Ovary (tissue), 9 donors: ENCODE measurements around the gene SLC25A43. TPM values are rescaled to one million over a fixed set of nuclear protein-coding genes. Genes with fewer than 3 reads are reported as not detected.

Experiments used
- DNase-seq, 5 donors: peaks; one replicate each; pipeline ENCODE4 v3.0.0-alpha.2; 2019 to 2020
- H3K27ac ChIP-seq, 2 donors: fragments of 200-600 bp; one replicate each; pipeline versions ENCODE4 v1.5.1 to v1.8.0; 2019 to 2022
- H3K27me3 ChIP-seq: fragments of 200-600 bp; one replicate; pipeline ENCODE4 v1.8.0; 2022
- H3K36me3 ChIP-seq: fragments of 200-600 bp; sonication (generic); one replicate; pipeline ENCODE4 v1.5.1; 2019
- H3K4me1 ChIP-seq: one replicate; pipeline ENCODE4 v1.8.1; 2013; ENCODE audit warnings: mild to moderate bottlenecking, moderate library complexity; ENCODE audit not compliant: insufficient read depth
- H3K4me3 ChIP-seq: fragments of 200-600 bp; sonication (generic); one replicate; pipeline ENCODE4 v1.5.1; 2017
- H3K9me3 ChIP-seq, 2 donors: fragments of 200-600 bp in 1 of 2; sonication (generic) in 1 of 2; one replicate each; pipeline versions ENCODE4 v1.5.1 to v1.8.1; 2013 to 2019; ENCODE audit warnings: mild to moderate bottlenecking in 1 of 2, moderate library complexity in 1 of 2
- CTCF ChIP-seq, 3 donors: fragments of 450-650 bp in 2 of 3; fragments of 200-600 bp in 1 of 3; IDR thresholded peaks; one replicate each; pipeline versions ENCODE4 v1.5.1 to v1.8.0; 2016 to 2022; ENCODE audit warnings: antibody characterized with exemption in 3 of 3, mild to moderate bottlenecking in 1 of 3
- EP300 ChIP-seq: sonication (generic); formaldehyde crosslinking; IDR thresholded peaks from one replicate; pipeline ENCODE4 v1.6.1; 2017; ENCODE audit warnings: antibody characterized with exemption
- POLR2A ChIP-seq: fragments of 450-650 bp; IDR thresholded peaks from one replicate; pipeline ENCODE4 v1.6.1; 2017; ENCODE audit warnings: antibody characterized with exemption, mild to moderate bottlenecking, moderate library complexity
- WGBS, 3 donors: extraction: QIAGEN DNeasy Blood & Tissue Kit in 1 of 3; methylation state at CpG; one replicate each; pipeline versions ENCODE4 v1.1.5 to v1.1.7; 2013 to 2017; 5-methylcytosine and 5-hydroxymethylcytosine counted together
- intact Hi-C, 4 donors: fragments of 100-400 bp; cut with DNase I; formaldehyde crosslinking; loops; one replicate each; pipeline versions ENCODE4 v1.11.0 to v1.15.1; 2022 to 2023
- polyA plus RNA-seq, 2 donors: library from polyadenylated mRNA; stranded (reverse); fragments of 200-250 nt in 1 of 2; fragments of 350-450 nt in 1 of 2; fragmentation: Illumina TruSeq in 1 of 2; extraction: RNeasy Lipid Tissue Mini Kit (QIAGEN cat#74804) in 1 of 2; gene quantifications; one replicate each; pipeline ENCODE4 v1.2.3, GENCODE V29; 2013 to 2014
- total RNA-seq, 7 donors: library from RNA; depleted of rRNA in 2 of 7; stranded (reverse); fragments of >200 nt in 2 of 7; fragmentation: NEBNext Ultra II Directional in 3 of 7; extraction: Animal tissue kit (Norgen Biotek cat#: 25700) in 3 of 7; gene quantifications; one replicate each; pipeline versions ENCODE4 v1.1.0 to v1.2.4, GENCODE V29; 2016 to 2023
- donor health status: DM: no; HTN: no; CAD: no; lungs with moderate emphysema.
- donor health status: DM: no; HTN: no; CAD: no.
- donor health status: Bipolar disorder and iron deficiency.
- donor health status: DM: yes; HTN: yes; CAD: no.
- donor health status: DM: no; HTN: no; CAD: no.
- donor health status: DM: yes; HTN: yes; CAD: no.

SLC25A43 gene
- total and polyA plus RNA-seq, 9 donors, result 6.4 to 14.5 (median 8.2) TPM

- no peaks in the 10 kb centered on the region for H3K9me3 ChIP-seq
- H3K27ac ChIP-seq, result no peak overlapping the region
- H3K36me3 ChIP-seq, result no peaks in the 10 kb centered on the region
- WGBS, 3 donors, result 73 to 82% (median 75%) methylated on average over 3 of the region's 3 CpGs
- no peaks in the 10 kb centered on the region for H3K4me1 ChIP-seq
- no peak for TF ChIP-seq EP300
- no peak for DNase-seq
- H3K27me3 ChIP-seq, result no peaks in the 10 kb centered on the region
- intact Hi-C loops, result no loop called here
- H3K4me3 ChIP-seq, result no peak overlapping the region
Measured at GRCh38 chrX:119410854-119411253, 11.7 kb downstream of the SLC25A43 start.

- no peak for TF ChIP-seq EP300
- no peak for TF ChIP-seq POLR2A
- H3K9me3 ChIP-seq, result no peaks in the 10 kb centered on the region
- H3K4me3 ChIP-seq, result no peak overlapping the region
- 74 to 80% (median 79%) methylated on average over 7 of the region's 7 CpGs for WGBS, 3 donors
- no peaks in the 10 kb centered on the region for H3K27me3 ChIP-seq
- no peaks in the 10 kb centered on the region for H3K4me1 ChIP-seq
- intact Hi-C loops, result no loop called here
- no peak overlapping the region for H3K27ac ChIP-seq
- H3K36me3 ChIP-seq, result no peaks in the 10 kb centered on the region
- no peak for DNase-seq
Measured at GRCh38 chrX:119411959-119412358, 12.8 kb downstream of the SLC25A43 start.

GRCh38 chrX:119417376-119417775, 18.2 kb downstream of the SLC25A43 start:
- Histone ChIP-seq H3K9me3 (no peaks in the 10 kb centered on the region), H3K27ac (no peak overlapping the region), H3K27me3 (no peaks in the 10 kb centered on the region), H3K4me3 (no peak overlapping the region), H3K4me1 (no peaks in the 10 kb centered on the region), H3K36me3 (no peaks in the 10 kb centered on the region)
- TF ChIP-seq POLR2A, result no peak
- TF ChIP-seq CTCF (IDR thresholded peaks at IDR 0.05), result no peak
- no peak for TF ChIP-seq EP300
- no peak for DNase-seq
- intact Hi-C loops, result no loop called here
- WGBS, 3 donors, result 61 to 73% (median 63%) methylated on average over 4 of the region's 4 CpGs

- H3K27ac ChIP-seq, result no peak overlapping the region
- DNase-seq, result no peak
- H3K4me1 ChIP-seq, result no peaks in the 10 kb centered on the region
- no peaks in the 10 kb centered on the region for H3K9me3 ChIP-seq
- no peak overlapping the region for H3K4me3 ChIP-seq
- intact Hi-C loops, result no loop called here
- no peaks in the 10 kb centered on the region for H3K27me3 ChIP-seq
- H3K36me3 ChIP-seq, result no peaks in the 10 kb centered on the region
- TF ChIP-seq POLR2A (no peak), EP300 (no peak), CTCF (IDR thresholded peaks at IDR 0.05) (no peak)
- WGBS, 3 donors, result 65 to 77% (median 71%) methylated on average over 1 of the region's 1 CpG
Measured at GRCh38 chrX:119417842-119418241, 18.7 kb downstream of the SLC25A43 start.

GRCh38 chrX:119419146-119419545, 20.0 kb downstream of the SLC25A43 start:
- Histone ChIP-seq H3K27me3 (no peaks in the 10 kb centered on the region), H3K9me3 (no peaks in the 10 kb centered on the region), H3K4me1 (no peaks in the 10 kb centered on the region), H3K4me3 (no peak overlapping the region), H3K36me3 (no peaks in the 10 kb centered on the region), H3K27ac (no peak overlapping the region)
- TF ChIP-seq CTCF (IDR thresholded peaks at IDR 0.05) (no peak), POLR2A (no peak), EP300 (no peak)
- DNase-seq, result no peak
- intact Hi-C loops, result no loop called here
- WGBS, 3 donors, result 76 to 86% (median 78%) methylated on average over 4 of the region's 4 CpGs
